Measurements from ENCODE around the gene AP1G2.

Gene AP1G2

DNA sequence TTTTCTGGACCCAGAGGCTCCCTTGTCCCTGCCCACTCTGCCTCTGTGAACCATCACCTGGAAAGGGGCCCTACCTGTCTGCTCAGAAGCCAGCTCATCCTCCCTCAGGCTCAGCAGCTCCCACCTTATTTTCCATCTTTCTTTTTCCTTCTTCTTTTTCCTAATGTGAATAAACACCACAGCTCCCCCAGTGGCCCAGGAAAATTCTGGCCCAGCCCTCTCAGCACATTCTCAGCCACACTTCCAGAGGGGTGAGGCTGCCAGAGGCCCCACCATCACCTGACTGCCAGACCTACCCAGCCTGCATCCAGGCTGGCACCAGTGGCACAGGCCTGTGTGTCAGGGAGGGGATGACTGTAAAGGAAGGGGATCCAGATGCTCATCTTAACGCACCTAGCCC lies 39.0 kb downstream of the AP1G2 start:
- no peak overlapping the region for H2BK120ac ChIP-seq (ENCODE audit: low read depth, low read length)
- peak overlapping the region; percentile 36 for H4K91ac ChIP-seq (ENCODE audit: low read length)
- H2AK5ac ChIP-seq (ENCODE audit: low read length, severe bottlenecking) = no peak overlapping the region
- no peaks in the 10 kb centered on the region for H3K27me3 ChIP-seq (ENCODE audit: control insufficient read depth in 1 of 2, insufficient read depth in 1 of 2, low read length in 2 of 2)
- H3K9me3 ChIP-seq (ENCODE audit: control insufficient read depth, low read length) = no peaks in the 10 kb centered on the region
- no peak overlapping the region for H2BK12ac ChIP-seq (ENCODE audit: low read length in 2 of 2)
- H2BK15ac ChIP-seq (ENCODE audit: low read depth, poor library complexity, severe bottlenecking) = no peak overlapping the region
- H3K14ac ChIP-seq (ENCODE audit: low read length in 2 of 2) = no peak overlapping the region
- H3K79me1 ChIP-seq (replicated peaks; ENCODE audit: low read length, poor library complexity, severe bottlenecking) = no peaks in the 10 kb centered on the region
- no peak for DNase-seq
- no peak overlapping the region for H3K4ac ChIP-seq (ENCODE audit: low read depth in 1 of 2, low read length in 2 of 2)
- no peak overlapping the region for H3K4me3 ChIP-seq (ENCODE audit: insufficient read depth in 1 of 2, low read depth in 1 of 2, low read length in 2 of 2)
- WGBS = 100% methylated on average over 1 of the region's 1 CpG
- H3K36me3 ChIP-seq (ENCODE audit: control insufficient read depth in 1 of 2, insufficient read depth in 2 of 2, low read depth in 1 of 2, low read length in 2 of 2) = peaks cover 0 to 59% of the 10 kb centered on the region in 2 experiments
- no peak overlapping the region for H3K9ac ChIP-seq (ENCODE audit: low read length)
- peaks cover 3% of the 10 kb centered on the region for H3K4me1 ChIP-seq (ENCODE audit: control insufficient read depth, insufficient read depth, low read depth, low read length)
- H4K8ac ChIP-seq (ENCODE audit: low read length) = no peak overlapping the region
- no peak overlapping the region for H2BK5ac ChIP-seq (ENCODE audit: low read depth, low read length, poor library complexity, severe bottlenecking)
- H3K27ac ChIP-seq (ENCODE audit: low read length, poor library complexity, severe bottlenecking) = no peak overlapping the region
- H3K23ac ChIP-seq (ENCODE audit: low read length in 2 of 2) = no peak overlapping the region
- H3K4me2 ChIP-seq (ENCODE audit: low read length, poor library complexity, severe bottlenecking) = no peak overlapping the region
- H2AFZ ChIP-seq (ENCODE audit: low read depth, low read length) = no peak overlapping the region
- no peak overlapping the region for H3K18ac ChIP-seq (ENCODE audit: low read depth in 1 of 2, low read length in 2 of 2)

DNA sequence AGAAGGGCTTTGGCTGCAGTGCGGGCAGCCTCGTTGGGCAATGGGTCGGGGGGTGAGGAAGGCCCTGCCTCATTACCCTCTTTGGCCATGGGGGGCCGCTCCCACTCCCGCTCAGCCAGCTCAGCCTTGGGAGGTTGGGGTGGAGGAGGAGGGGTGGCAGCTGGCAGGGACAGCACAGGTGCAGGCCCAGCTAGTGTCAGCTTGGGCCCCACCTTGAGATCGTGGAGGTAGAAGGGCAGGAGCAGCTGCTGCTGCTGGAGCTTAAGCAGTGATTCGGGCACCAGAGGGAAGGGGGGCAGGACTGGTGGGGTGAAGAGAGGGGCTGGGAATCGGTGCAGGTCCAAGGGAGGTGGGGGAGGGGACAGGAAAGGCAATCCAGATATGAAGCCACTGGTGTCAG lies 42.0 kb downstream of the AP1G2 start:
- H2BK12ac ChIP-seq (ENCODE audit: low read length in 2 of 2) = no peak overlapping the region
- H2AFZ ChIP-seq (ENCODE audit: low read depth, low read length) = no peak overlapping the region
- no peak overlapping the region for H3K23ac ChIP-seq (ENCODE audit: low read length in 2 of 2)
- no peak overlapping the region for H3K9ac ChIP-seq (ENCODE audit: low read length)
- H3K9me3 ChIP-seq (ENCODE audit: control insufficient read depth, low read length) = no peaks in the 10 kb centered on the region
- H3K4me3 ChIP-seq (ENCODE audit: insufficient read depth in 1 of 2, low read depth in 1 of 2, low read length in 2 of 2) = no peak overlapping the region
- no peak overlapping the region for H2BK5ac ChIP-seq (ENCODE audit: low read depth, low read length, poor library complexity, severe bottlenecking)
- H3K79me1 ChIP-seq (replicated peaks; ENCODE audit: low read length, poor library complexity, severe bottlenecking) = no peaks in the 10 kb centered on the region
- H2BK15ac ChIP-seq (ENCODE audit: low read depth, poor library complexity, severe bottlenecking) = no peak overlapping the region
- H3K36me3 ChIP-seq (ENCODE audit: control insufficient read depth in 1 of 2, insufficient read depth in 2 of 2, low read depth in 1 of 2, low read length in 2 of 2) = peaks cover 0 to 50% of the 10 kb centered on the region in 2 experiments
- no peak overlapping the region for H3K27ac ChIP-seq (ENCODE audit: low read length, poor library complexity, severe bottlenecking)
- no peak overlapping the region for H3K4ac ChIP-seq (ENCODE audit: low read depth in 1 of 2, low read length in 2 of 2)
- H4K8ac ChIP-seq (ENCODE audit: low read length) = no peak overlapping the region
- H2BK120ac ChIP-seq (ENCODE audit: low read depth, low read length) = no peak overlapping the region
- peaks cover 2% of the 10 kb centered on the region for H3K4me1 ChIP-seq (ENCODE audit: control insufficient read depth, insufficient read depth, low read depth, low read length)
- H3K14ac ChIP-seq (ENCODE audit: low read length in 2 of 2) = no peak overlapping the region
- H3K27me3 ChIP-seq (ENCODE audit: control insufficient read depth in 1 of 2, insufficient read depth in 1 of 2, low read length in 2 of 2) = no peaks in the 10 kb centered on the region
- no peak overlapping the region for H2AK5ac ChIP-seq (ENCODE audit: low read length, severe bottlenecking)
- H3K4me2 ChIP-seq (ENCODE audit: low read length, poor library complexity, severe bottlenecking) = no peak overlapping the region
- H4K91ac ChIP-seq (ENCODE audit: low read length) = no peak overlapping the region
- WGBS = 81% methylated on average over 8 of the region's 8 CpGs
- H3K18ac ChIP-seq (ENCODE audit: low read depth in 1 of 2, low read length in 2 of 2) = no peak overlapping the region
- DNase-seq = no peak

DNA sequence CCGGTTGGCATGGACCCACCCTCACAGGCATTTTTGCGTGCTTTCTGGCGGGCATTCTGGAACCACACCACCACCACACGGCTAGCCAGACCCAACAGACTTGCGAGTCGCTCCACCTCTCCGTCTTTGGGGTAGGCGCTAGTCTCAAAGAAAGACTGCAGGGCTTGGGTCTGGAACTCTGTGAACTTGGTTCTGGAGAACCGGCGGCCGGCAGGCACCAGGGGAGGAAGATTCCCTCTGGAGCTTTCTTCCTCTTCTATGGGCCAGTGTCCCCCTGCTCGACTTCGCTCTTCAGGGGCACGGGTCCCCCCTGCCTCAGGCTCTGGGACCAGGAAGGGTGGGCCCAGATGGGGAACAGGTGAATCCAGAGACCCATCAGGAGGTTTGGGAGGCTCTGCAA lies 42.6 kb downstream of the AP1G2 start:
- Histone ChIP-seq H3K4me3 (ENCODE audit: insufficient read depth in 1 of 2, low read depth in 1 of 2, low read length in 2 of 2) (no peak overlapping the region), H2BK12ac (ENCODE audit: low read length in 2 of 2) (no peak overlapping the region), H2AFZ (ENCODE audit: low read depth, low read length) (no peak overlapping the region), H2BK5ac (ENCODE audit: low read depth, low read length, poor library complexity, severe bottlenecking) (no peak overlapping the region), H3K9me3 (ENCODE audit: control insufficient read depth, low read length) (no peaks in the 10 kb centered on the region), H3K23ac (ENCODE audit: low read length in 2 of 2) (no peak overlapping the region), H3K9ac (ENCODE audit: low read length) (no peak overlapping the region), H4K91ac (ENCODE audit: low read length) (no peak overlapping the region), H3K27ac (ENCODE audit: low read length, poor library complexity, severe bottlenecking) (no peak overlapping the region), H3K4ac (ENCODE audit: low read depth in 1 of 2, low read length in 2 of 2) (no peak overlapping the region), H4K8ac (ENCODE audit: low read length) (no peak overlapping the region), H2BK120ac (ENCODE audit: low read depth, low read length) (no peak overlapping the region), H2BK15ac (ENCODE audit: low read depth, poor library complexity, severe bottlenecking) (no peak overlapping the region), H3K79me1 (replicated peaks; ENCODE audit: low read length, poor library complexity, severe bottlenecking) (no peaks in the 10 kb centered on the region), H3K4me2 (ENCODE audit: low read length, poor library complexity, severe bottlenecking) (no peak overlapping the region), H3K14ac (ENCODE audit: low read length in 2 of 2) (no peak overlapping the region), H3K36me3 (ENCODE audit: control insufficient read depth in 1 of 2, insufficient read depth in 2 of 2, low read depth in 1 of 2, low read length in 2 of 2) (peaks cover 0 to 49% of the 10 kb centered on the region in 2 experiments), H2AK5ac (ENCODE audit: low read length, severe bottlenecking) (no peak overlapping the region), H3K18ac (ENCODE audit: low read depth in 1 of 2, low read length in 2 of 2) (no peak overlapping the region), H3K27me3 (ENCODE audit: control insufficient read depth in 1 of 2, insufficient read depth in 1 of 2, low read length in 2 of 2) (no peaks in the 10 kb centered on the region), H3K4me1 (ENCODE audit: control insufficient read depth, insufficient read depth, low read depth, low read length) (peaks cover 2% of the 10 kb centered on the region)
- DNase-seq = no peak
- WGBS = 97% methylated on average over 14 of the region's 14 CpGs

DNA sequence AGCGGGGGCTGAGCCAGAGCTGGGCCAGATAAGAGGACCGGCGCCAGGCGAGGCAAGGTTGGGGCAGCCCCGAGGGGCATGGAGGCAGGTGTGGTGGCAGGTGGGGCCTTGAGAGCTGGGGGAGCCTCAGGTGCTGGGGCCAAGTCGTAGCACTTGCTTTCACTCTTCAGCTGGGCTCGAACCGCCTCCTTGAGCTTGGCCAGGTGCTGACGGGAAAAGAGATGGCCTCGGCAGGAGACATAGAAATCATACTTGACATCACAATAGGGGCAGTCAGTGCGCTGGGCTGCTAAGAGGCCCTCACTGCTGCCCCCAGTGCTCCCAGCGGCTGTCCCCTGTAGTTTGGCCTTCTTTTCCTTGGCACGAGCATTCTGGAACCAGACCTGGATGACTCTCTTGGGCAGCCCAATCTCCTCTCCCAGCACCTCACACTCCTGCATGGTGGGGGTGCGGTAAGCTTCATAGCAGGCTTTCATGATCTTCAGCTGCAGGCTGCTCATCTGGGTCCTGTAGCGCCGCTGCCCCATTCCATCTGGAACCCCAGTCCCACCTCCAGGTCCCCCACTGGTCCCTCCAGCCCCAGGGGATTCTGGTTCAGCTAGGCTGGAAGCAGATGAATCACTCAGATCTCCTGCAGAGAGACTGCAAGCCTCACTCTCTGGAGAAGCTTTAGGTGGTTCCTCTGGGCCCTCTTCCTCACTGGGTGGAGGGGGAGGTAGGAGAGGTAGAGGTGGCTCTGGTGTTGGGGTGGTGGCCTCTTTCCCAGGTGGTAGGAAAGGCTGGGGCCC lies 44.2 kb downstream of the AP1G2 start:
- Histone ChIP-seq H2BK12ac (ENCODE audit: low read length in 2 of 2) (no peak overlapping the region), H2AFZ (ENCODE audit: low read depth, low read length) (no peak overlapping the region), H2BK15ac (ENCODE audit: low read depth, poor library complexity, severe bottlenecking) (no peak overlapping the region), H3K27me3 (ENCODE audit: control insufficient read depth in 1 of 2, insufficient read depth in 1 of 2, low read length in 2 of 2) (no peaks in the 10 kb centered on the region), H3K36me3 (ENCODE audit: control insufficient read depth in 1 of 2, insufficient read depth in 2 of 2, low read depth in 1 of 2, low read length in 2 of 2) (peaks cover 0 to 44% of the 10 kb centered on the region in 2 experiments), H3K14ac (ENCODE audit: low read length in 2 of 2) (no peak overlapping the region), H3K18ac (ENCODE audit: low read depth in 1 of 2, low read length in 2 of 2) (no peak overlapping the region), H4K8ac (ENCODE audit: low read length) (no peak overlapping the region), H2BK120ac (ENCODE audit: low read depth, low read length) (no peak overlapping the region), H2AK5ac (ENCODE audit: low read length, severe bottlenecking) (no peak overlapping the region), H3K4me1 (ENCODE audit: control insufficient read depth, insufficient read depth, low read depth, low read length) (peaks cover 6% of the 10 kb centered on the region), H3K9ac (ENCODE audit: low read length) (no peak overlapping the region), H3K23ac (ENCODE audit: low read length in 2 of 2) (no peak overlapping the region), H4K91ac (ENCODE audit: low read length) (no peak overlapping the region), H3K9me3 (ENCODE audit: control insufficient read depth, low read length) (no peaks in the 10 kb centered on the region), H3K4ac (ENCODE audit: low read depth in 1 of 2, low read length in 2 of 2) (no peak overlapping the region), H2BK5ac (ENCODE audit: low read depth, low read length, poor library complexity, severe bottlenecking) (no peak overlapping the region), H3K4me2 (ENCODE audit: low read length, poor library complexity, severe bottlenecking) (no peak overlapping the region), H3K27ac (ENCODE audit: low read length, poor library complexity, severe bottlenecking) (no peak overlapping the region), H3K79me1 (replicated peaks; ENCODE audit: low read length, poor library complexity, severe bottlenecking) (no peaks in the 10 kb centered on the region), H3K4me3 (ENCODE audit: insufficient read depth in 1 of 2, low read depth in 1 of 2, low read length in 2 of 2) (peak overlapping the region in 1 of 2 experiments; percentile 10)
- 87% methylated on average over 16 of the region's 16 CpGs for WGBS
- DNase-seq = no peak
